H54 (cell line): ENCODE measurements around the gene MRPS27.

Experiments used
- DNase-seq: peaks from one replicate; pipeline ENCODE4 v3.0.0; 2011; ENCODE audit warnings: low spot score, mixed read lengths; ENCODE audit not compliant: insufficient read length
- FAIRE-seq: peaks from 3 replicates; lab custom pipeline; 2011; peaks lifted over from hg19 to GRCh38; lab: Jason Lieb, UNC
- POLR2A ChIP-seq: IDR thresholded peaks from 2 replicates; pipeline ENCODE4 v1.6.1; 2011; ENCODE audit warnings: low read depth, mild to moderate bottlenecking, low read length

MRPS27 gene

DNA sequence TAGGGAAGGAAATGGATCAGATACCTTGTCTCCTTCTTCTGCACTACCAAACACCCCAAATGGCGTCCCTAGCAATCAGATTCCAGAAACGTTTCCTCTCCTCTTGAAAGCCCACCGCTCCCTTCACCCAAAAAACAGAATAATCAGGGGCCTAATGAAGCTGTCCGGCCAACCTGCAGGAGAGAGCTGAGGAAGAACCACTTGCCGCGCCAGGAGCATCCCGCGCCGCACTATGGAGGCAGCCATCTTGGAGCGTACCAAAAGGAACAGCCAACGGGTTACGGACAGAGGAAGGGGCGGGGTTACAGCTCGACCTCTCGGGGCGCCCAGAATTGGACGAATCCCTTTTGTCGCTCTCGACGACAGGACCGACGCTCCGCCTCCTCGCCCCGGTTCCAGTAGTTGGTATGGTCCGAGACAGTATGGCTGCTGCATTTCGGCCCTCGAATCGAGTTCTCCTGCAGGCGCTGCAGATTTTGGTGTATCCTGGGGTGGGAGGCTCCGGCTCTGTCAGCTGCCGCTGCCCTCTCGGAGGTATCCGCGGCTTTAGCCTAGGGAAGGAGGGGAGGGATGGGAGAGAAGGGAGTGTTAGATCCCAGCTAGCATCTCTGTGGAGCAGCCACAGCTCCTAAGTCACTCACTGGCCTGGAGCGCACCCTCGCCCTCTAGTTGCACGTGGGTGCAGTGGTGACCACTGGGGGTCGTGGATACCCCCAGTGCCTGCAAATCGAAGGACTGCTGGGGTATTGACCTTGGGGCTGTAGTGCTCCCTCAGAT is at the start of gene MRPS27, which contains the start of gene PTCD2:
Gene MRPS27 (minus strand): TSS at position 265 of the 777 bp plus-strand sequence. CDS start 19 bp downstream, at position 246.
Gene PTCD2 (plus strand): TSS at position 398 of the 777 bp plus-strand sequence. CDS start 10 bp downstream, at position 408.
- FAIRE-seq = peak; percentile 93

DNA sequence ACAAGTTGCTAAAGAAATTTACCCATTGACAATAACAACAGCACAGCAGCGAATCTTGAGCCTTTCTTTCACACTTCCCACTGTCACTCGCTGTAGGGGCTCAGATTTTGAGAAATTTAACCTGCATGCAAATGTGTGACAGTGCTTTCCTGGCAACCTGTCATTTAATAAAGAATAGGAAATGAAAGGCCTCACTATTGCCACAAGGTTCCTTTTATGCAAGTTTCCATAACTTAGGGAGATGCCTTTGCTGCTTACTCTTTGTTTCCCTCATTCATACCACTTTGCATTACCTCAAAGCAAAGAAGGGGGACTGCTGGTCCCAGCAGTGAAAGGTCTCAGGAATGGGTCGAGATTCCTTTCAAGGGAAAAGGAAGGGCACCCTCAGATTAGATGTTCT is 49.7 kb upstream of the MRPS27 start:
- FAIRE-seq (no peak), DNase-seq (no peak)
- no peak for TF ChIP-seq POLR2A

More for the DNA sequence above, at the start of gene MRPS27, which contains the start of gene PTCD2:
- peak; percentile 90 for DNase-seq
- TF ChIP-seq POLR2A = peak; percentile 76

DNA sequence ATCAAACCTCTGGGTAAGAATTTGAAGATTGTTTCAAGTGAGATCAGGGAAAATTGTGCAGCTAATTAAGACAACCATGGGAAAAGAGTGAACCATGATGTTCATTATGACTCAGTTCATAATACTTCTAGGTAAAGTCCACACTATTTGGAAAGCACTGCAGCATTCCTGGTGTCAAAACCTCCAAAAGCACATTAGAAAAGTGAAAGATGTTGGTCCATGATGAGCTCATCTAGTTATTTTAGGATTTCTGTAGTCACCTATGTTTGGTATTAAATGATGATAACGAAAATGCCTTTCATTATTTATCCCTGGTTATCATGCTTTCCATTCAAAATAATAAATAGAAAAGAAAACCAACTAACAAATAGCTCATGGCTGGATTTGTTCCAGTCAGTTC is 49.3 kb upstream of the MRPS27 start:
- no peak for DNase-seq
- no peak for FAIRE-seq
- TF ChIP-seq POLR2A = no peak

DNA sequence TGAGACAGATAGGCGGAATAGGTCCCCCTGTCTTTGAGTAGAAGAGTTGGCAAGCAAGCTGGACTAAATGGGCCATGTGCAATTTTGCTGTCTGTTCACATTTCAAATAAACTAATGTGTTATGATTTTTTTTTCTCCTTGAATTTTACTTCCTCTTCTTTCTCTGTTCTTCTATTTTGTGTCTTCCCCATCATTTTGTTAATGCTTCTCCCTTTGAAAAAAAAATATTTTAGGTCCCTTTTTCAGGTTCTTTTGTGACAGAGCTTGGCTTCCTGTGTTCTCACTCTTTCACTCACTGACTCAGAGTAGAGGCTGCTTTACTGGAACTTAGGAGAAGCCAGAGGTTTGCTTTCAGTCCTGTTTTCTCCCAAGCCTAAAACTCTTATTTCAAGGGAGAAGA is 48.2 kb upstream of the MRPS27 start:
- no peak for DNase-seq
- no peak for TF ChIP-seq POLR2A
- no peak for FAIRE-seq

DNA sequence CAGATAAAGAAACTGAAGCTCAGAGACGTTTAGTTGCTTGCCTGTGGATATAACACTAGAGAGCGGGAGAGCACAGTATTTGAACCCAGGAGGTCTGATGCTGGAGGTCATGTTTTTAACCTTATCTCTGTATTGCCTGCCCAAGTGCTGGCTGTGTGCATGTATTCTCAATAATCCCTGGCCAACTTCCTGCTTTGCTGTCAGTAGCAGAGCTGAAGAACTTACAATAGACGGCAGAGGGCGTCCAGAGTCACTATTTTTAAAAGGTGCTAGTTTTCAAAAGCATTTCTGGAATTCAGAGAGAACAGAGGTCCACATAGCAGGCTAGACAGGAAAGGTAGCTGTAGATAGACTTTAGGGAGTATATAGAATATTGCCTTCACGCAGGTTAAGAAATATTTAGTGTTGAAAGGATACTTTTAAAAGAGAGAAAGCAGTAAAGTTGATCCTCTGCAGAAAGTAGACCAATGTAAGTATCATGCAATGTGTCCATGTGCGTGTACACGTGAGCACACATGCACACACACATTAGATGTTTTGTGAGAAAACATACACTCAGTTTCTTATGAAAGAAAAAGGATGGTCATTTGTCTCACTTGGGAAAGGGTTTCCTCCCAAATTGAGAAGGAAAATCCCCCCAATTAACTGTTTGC is 46.4 kb upstream of the MRPS27 start:
- peak; percentile 26 for DNase-seq
- peak; percentile 20 for FAIRE-seq

DNA sequence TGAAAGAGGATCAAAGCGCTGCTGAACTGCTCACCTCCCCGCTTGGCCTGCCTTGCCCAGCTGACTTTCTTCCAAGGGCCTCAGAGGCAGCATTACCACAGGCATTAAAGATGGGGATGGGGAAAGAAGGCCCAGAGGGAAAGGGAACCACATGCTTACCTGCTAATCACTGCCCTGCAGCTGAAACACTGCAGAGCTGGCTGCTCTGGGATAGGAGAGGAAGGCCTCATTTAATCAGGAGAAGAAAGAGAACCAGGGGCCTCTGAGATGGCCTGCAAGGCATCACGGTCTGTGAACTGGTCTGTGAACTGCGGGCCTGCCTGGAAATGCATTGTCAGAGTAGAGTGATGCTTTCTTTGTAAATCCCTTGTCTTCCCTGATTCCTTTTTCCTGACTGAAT is 44.9 kb upstream of the MRPS27 start:
- TF ChIP-seq POLR2A = no peak

More for the DNA sequence above, 46.4 kb upstream of the MRPS27 start:
- no peak for TF ChIP-seq POLR2A

DNA sequence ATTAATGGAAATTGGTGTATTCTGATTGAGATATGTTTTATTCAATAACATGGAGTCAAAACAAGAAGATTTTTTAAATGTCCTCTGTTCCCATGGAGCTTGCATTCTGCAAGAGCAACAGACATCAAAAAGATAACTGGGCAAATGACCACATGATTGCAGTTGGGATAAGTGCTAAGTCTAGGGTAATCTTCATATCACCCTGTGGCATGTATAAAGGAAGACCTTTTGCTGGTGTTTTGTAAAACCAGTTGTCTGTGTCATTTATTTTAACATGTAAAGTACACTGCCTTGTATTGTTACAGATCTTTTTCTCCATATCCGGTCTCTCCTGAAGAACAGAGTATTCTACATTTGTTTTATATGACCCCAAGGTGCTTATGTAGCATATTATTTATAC is 44.1 kb upstream of the MRPS27 start:
- DNase-seq (no peak), FAIRE-seq (no peak)
- no peak for TF ChIP-seq POLR2A

More for the DNA sequence above, 44.9 kb upstream of the MRPS27 start:
- FAIRE-seq = no peak
- DNase-seq = no peak

DNA sequence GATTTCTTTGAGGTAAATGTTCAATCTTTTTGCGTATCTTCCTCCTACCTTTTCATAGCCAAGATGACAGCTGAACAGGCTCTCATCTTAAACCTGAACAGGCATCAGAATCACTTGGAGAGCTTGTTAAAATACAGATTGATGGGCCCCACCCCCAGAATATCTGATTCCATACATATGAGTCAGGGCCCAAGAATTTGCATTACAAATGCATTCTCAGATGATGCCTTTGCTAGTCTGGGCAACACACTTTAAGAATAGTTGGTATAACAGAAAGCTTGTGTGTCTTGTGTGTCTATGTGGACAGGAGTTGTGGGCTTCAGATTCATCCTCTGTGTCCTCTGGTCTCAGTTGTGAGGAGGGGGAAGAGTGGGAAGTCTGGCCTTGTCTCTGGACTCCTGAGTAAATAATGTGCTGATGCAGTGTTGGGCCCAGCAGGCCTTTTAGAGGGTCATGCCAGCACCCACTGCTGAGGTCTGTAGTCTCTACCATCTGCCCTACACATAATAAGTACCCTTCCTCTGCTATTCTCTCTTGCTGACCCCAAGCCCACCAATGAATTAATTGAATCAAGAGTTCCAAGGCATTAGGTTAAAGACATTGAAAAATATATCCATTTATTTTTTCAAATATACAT is 43.2 kb upstream of the MRPS27 start:
- no peak for FAIRE-seq
- TF ChIP-seq POLR2A = no peak
- DNase-seq = peak; percentile 13

DNA sequence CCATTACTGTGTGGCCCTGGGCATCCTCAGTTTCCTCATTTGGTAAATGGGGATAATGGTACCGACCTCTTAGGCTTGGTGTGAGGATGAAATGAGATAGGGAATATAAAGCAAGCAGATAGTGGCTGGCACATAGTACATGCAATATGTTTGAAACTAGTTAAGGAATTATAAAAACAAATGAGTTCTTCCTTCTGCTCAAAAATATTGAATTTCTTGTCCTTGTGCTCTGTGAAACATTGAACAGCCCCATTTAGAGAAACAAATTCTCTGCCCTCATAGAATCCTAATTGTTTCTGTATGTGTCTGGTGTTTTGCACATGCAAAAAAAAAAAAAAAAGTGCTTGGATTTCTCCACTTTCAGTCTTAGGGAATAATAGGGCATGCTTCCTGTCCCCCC is 39.8 kb upstream of the MRPS27 start:
- FAIRE-seq (no peak), DNase-seq (no peak)
- TF ChIP-seq POLR2A = no peak

DNA sequence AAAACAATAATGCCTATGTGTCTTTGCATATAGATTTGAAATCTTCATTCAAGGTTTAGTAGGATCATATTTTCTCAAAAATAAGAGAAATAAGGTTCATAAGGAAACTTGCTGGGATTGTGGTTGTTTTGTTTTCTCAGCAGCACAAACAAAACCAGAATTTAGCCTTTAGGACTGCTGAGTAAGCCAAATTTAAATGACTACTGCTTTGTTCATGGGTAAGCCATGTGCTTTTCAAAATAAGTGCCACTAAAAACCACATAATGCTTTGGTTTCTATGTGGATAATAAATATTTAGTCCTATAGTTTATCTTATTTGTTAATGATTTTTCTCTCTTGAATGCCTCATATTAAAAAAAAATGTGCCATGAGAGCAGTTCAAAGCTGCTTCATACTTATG is 38.9 kb upstream of the MRPS27 start:
- no peak for TF ChIP-seq POLR2A
- FAIRE-seq (no peak), DNase-seq (no peak)

DNA sequence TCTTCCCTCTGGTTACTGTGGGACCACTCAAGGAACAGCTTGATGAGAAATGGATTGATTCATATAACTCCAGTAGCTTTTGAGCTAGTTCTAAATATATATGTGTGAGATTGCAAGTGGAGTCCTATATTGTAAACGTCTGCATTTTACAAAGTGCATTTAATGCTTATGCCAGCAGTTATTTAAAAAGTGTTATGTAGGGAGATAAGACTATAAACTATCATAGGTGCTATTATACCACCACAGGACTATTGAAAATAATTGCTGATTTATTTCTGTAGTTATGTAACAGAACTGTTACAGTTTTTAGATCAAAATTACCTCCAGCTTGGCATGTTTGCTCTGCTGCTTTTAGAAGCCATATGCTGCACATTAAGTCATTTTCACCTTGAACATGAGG is 36.3 kb upstream of the MRPS27 start:
- no peak for TF ChIP-seq POLR2A

DNA sequence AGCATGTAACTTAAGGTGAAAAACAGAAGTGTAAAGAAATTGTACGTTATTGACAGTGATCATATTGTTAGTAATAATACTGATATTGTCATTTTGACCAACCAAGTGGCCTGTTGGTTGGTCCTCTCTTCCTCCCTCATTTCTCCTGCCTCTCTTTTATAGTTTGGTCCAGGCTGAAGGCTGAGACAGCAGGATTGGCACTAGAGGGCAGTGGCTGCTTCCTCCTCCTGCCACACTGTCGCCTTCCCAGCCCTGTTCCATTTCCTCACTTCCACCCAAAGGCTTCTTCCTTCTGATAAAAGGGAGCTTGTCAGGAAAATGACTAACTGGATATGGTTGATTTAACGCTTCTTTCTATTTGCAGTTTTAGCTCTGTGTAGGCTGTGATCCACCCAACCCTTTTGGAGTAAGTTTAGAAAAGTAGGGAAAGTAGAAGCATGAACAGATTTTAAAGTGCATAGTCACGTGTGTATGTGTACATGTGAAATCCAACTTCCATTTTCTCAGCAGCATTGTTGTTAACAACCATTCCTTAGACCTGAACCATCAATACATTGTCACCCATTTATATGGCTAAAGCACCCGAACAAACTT is 35.8 kb upstream of the MRPS27 start:
- DNase-seq (no peak), FAIRE-seq (peak; percentile 88)
- no peak for TF ChIP-seq POLR2A

More for the DNA sequence above, 36.3 kb upstream of the MRPS27 start:
- FAIRE-seq (no peak), DNase-seq (no peak)

DNA sequence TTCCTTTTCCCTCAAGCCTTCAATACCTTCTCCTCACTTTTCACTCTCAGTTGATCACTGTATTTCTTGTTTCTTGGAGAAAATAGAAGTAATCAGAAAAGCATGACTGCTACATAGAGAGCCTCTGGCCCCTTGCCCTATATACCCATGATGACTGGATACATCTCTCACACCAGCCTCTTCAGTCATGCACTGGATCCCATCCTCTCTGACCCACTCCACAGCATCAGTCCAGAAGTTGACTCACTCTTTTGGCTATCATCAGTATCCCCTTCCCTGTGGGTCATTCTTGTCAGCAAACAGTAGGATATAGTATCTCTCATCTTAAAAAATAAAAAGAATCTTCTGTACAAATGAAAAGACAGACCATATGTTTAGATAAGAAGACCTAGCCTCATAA is 33.0 kb upstream of the MRPS27 start:
- DNase-seq (no peak), FAIRE-seq (no peak)
- TF ChIP-seq POLR2A = no peak

DNA sequence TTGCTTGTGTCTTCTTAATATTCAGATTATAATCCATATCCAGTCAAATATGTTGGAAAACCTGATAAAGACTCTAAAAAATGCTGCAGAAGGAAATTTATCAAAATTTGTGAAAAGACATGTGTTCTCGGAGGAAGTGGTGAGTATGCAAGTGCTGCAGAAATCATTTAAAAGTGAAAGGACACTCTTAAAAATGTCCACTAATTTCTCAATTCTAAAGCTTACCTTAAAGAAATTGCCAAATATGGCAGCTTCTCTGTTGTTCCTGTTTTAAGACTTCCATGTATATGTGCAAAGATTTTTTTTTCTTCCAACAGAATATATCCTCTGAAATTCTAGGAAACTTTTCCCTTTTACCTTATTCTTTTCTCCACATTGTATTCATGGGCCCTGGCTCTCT is 32.6 kb upstream of the MRPS27 start:
- FAIRE-seq (no peak), DNase-seq (no peak)
- TF ChIP-seq POLR2A = no peak
